ENCODE measurements around the gene STX8.
"Not testable (repeated sequence)": the region's sequence is repeated elsewhere in the genome, so short reads cannot be mapped to it uniquely, and the experiment has no call there.

STX8 gene

GRCh38 chr17:9451934-9452333 lies 123.7 kb downstream of the STX8 start:
- DNase-seq (ENCODE audit: low read depth): no peak
- H3K4me3 ChIP-seq (ENCODE audit: low read length): no peak overlapping the region
- TF ChIP-seq, protein P1, sequence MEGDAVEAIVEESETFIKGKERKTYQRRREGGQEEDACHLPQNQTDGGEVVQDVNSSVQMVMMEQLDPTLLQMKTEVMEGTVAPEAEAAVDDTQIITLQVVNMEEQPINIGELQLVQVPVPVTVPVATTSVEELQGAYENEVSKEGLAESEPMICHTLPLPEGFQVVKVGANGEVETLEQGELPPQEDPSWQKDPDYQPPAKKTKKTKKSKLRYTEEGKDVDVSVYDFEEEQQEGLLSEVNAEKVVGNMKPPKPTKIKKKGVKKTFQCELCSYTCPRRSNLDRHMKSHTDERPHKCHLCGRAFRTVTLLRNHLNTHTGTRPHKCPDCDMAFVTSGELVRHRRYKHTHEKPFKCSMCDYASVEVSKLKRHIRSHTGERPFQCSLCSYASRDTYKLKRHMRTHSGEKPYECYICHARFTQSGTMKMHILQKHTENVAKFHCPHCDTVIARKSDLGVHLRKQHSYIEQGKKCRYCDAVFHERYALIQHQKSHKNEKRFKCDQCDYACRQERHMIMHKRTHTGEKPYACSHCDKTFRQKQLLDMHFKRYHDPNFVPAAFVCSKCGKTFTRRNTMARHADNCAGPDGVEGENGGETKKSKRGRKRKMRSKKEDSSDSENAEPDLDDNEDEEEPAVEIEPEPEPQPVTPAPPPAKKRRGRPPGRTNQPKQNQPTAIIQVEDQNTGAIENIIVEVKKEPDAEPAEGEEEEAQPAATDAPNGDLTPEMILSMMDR (IDR thresholded peaks at IDR 0.05; ENCODE audit: insufficient read depth, low read depth, low read length, missing control alignments): no peak

GRCh38 chr17:9447298-9447697 lies 128.3 kb downstream of the STX8 start:
- H3K4me3 ChIP-seq (ENCODE audit: low read length); DNase-seq (ENCODE audit: low read depth): not testable (repeated sequence)

- no peak overlapping the region for H3K4me3 ChIP-seq (ENCODE audit: low read length)
- TF ChIP-seq, protein P1 (IDR thresholded peaks at IDR 0.05; ENCODE audit: insufficient read depth, low read depth, low read length, missing control alignments): no peak
- no peak for DNase-seq (ENCODE audit: low read depth)
Observed at GRCh38 chr17:9446528-9446927, 129.1 kb downstream of the STX8 start.

- DNase-seq (ENCODE audit: low read depth): no peak
Observed at GRCh38 chr17:9445424-9445823, 130.2 kb downstream of the STX8 start.

GRCh38 chr17:9444687-9445086 lies 130.9 kb downstream of the STX8 start:
- TF ChIP-seq, protein P1 (IDR thresholded peaks at IDR 0.05; ENCODE audit: insufficient read depth, low read depth, low read length, missing control alignments): no peak
- no peak for DNase-seq (ENCODE audit: low read depth)
- no peak overlapping the region for H3K4me3 ChIP-seq (ENCODE audit: low read length)

More at GRCh38 chr17:9445424-9445823, 130.2 kb downstream of the STX8 start:
- no peak overlapping the region for H3K4me3 ChIP-seq (ENCODE audit: low read length)
- TF ChIP-seq, protein P1 (IDR thresholded peaks at IDR 0.05; ENCODE audit: insufficient read depth, low read depth, low read length, missing control alignments): no peak

DNA sequence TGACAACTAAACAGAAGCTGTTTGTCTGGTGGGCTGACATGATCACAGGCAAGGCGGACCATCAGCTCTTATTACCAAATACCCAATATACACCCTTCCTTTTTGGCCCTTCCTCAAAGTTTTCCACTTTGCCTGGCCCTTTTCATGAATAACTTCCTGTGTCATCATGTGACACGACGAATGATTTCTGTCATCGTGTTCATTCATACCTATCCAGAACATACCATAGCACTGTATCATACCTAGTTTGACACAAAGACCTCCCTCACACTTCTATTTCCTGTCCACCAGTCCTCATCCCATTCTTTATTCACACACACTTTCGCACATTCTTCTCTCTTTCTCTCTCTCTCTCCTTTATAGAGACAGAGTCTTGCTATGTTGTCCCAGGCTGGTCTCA lies 131.8 kb downstream of the STX8 start:
- TF ChIP-seq, protein P1 (IDR thresholded peaks at IDR 0.05; ENCODE audit: insufficient read depth, low read depth, low read length, missing control alignments): no peak
- peak; percentile 56 for DNase-seq (ENCODE audit: low read depth)
- H3K4me3 ChIP-seq (ENCODE audit: low read length): no peak overlapping the region

GRCh38 chr17:9439851-9440250 lies 135.8 kb downstream of the STX8 start:
- DNase-seq (ENCODE audit: low read depth): no peak
- TF ChIP-seq, protein P1 (IDR thresholded peaks at IDR 0.05; ENCODE audit: insufficient read depth, low read depth, low read length, missing control alignments): no peak

More at GRCh38 chr17:9439851-9440250, 135.8 kb downstream of the STX8 start:
- no peak overlapping the region for H3K4me3 ChIP-seq (ENCODE audit: low read length)
